HG02943 (cell line): ENCODE results near the gene SELENOW.
"Not testable (repeated sequence)": the region's sequence is repeated elsewhere in the genome, so short reads cannot be mapped to it uniquely, and the experiment has no call there.

Source experiments
- ATAC-seq: cut with Tn5 transposase; IDR thresholded peaks from one replicate; pipeline ENCODE4 v1.9.1; 2021; ENCODE audit warnings: mild to moderate bottlenecking, low read depth, moderate library complexity; ENCODE audit not compliant: unreplicated experiment

Gene SELENOW

DNA sequence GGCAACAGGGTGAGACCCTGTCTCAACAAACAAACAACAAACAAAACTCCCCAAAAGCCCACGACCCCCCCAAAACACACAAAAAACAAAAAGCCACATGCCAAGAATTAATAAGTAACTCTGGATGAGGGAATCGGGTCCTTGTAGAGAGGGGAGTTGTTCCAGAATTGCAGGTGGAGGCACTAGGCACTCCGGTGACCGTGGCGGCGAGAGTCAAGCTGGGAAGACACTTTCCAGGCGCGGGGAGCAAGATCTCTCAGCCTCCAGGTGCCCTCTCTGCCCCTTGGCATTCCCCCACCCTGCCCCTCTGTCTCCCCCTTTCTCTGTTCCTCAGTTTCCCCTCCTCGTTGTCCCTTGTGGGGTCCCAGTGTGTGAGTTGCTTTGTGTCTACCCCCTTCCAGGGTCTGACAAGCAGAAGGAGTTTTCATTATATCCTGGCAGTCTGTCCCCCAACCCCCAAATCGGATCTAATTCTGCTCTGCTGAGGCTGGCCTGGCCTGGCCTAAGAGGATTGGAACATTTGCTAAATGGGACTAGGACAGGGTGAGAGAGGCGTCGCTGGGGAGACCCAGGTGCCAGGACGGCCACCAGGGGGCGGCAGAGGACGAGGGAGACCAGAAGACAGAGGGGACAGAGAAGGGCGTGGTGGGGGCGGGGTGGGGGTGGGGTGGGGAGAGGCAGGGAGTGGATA lies 34.9 kb downstream of the SELENOW start:
- ATAC-seq = no peak

DNA sequence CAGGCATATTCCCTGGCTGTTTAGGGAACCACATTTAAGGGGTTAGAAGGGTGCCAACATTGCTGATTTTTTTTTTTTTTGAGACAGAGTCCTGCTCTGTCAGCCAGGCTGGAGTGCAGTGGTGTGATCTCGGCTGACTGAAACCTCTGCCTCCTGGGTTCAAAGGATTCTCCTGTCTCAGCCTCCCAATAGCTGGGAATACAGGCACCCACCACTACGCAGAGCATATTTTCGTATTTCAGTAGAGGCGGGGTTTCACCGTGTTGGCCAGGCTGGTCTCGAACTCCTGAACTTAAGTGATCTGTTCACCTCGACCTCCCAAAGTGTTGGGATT lies 35.5 kb downstream of the SELENOW start:
- ATAC-seq = no peak

- ATAC-seq = not testable (repeated sequence)
These were observed 37.8 kb downstream of the SELENOW start for GRCh38 chr19:47816270-47816669.

DNA sequence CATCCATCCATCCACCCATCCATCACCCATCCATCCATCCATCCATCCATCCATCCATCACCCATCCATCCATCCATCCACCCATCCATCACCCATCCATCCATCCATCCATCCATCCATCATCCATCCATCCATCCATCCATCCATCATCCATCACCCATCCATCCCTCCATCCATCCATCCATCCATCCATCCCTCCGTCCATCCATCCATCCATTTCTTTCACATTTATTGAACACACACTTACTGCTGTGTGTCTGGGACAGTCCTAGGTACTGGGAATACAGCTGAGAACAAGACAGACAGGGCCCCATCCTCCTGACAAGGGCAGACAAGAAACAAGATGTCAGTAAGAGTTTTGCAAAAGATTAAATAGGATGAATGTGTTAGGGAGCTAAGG lies 39.7 kb downstream of the SELENOW start:
- not testable (repeated sequence) for ATAC-seq

DNA sequence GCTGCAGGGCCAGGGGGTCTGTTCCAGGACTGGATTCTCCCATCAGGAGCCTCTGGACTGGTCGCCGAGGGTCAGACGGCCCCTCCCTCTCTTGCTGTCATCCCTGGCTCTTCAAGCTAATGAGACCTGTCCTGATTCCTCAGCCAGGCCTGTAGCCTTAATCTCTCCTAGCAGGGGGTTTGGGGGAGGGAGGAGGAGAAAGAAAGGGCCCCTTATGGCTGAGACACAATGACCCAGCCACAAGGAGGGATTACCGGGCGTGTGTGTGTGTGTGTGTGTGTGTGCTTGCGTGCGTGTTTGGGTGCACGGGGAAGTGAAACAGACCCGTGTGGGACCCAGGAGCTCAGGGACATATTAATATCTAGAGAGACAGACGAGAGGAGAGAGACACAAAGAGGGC lies 41.4 kb downstream of the SELENOW start:
- no peak for ATAC-seq

DNA sequence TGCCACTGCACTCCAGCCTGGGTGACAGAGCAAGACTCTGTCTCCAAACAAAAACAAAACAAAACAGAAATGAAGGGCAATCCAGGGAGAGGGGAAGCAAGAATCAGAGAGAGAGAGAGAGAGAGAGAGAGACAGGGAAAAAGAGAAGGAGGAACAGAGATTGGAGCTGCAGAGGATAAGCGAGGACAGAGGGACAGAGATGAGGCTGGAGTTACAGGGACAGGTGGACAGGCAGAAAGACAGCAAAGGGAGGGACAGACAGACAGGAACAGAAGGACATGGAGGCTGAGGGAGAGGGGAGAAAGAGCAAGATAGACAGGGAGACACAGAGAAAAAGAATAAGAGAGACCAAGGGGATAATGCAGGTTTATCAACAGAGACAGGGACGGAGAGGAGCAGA lies 41.9 kb downstream of the SELENOW start:
- ATAC-seq = no peak

DNA sequence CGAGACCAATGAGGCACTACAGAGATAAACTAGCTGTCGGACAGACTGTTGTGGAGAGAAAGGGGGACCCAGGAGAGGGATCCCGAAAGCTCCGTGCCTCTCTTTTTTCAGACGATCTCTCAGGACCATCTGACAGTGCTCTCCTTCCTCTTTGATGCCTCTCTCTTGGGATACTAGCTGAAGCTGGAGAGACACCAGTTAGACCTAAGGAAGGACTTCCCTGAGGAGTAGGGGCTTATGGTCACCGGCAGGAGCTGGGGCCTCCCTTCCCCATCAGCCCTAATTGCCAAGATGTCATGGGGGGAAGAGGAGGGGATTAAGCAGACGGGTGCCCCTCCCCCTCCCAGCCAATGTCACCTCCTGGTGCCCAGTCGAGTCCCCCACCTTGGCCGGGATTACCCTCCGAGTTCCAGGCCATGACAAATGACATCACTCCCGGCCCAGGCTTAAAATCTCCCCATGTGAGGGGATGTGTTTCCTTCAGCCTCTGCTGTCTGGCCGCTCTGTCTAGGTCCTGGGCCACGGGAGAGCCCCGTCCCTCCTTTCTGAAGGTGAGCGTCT lies 43.0 kb downstream of the SELENOW start, which contains the start of gene CRX:
TSS of gene CRX (plus strand) at position 478 of the 561 bp plus-strand sequence. CDS start 12,507 bp downstream, outside the sequence.
- ATAC-seq = no peak

GRCh38 chr19:47824396-47824795 lies 45.9 kb downstream of the SELENOW start:
- ATAC-seq = no peak

GRCh38 chr19:47826800-47827199 lies 48.3 kb downstream of the SELENOW start:
- no peak for ATAC-seq

DNA sequence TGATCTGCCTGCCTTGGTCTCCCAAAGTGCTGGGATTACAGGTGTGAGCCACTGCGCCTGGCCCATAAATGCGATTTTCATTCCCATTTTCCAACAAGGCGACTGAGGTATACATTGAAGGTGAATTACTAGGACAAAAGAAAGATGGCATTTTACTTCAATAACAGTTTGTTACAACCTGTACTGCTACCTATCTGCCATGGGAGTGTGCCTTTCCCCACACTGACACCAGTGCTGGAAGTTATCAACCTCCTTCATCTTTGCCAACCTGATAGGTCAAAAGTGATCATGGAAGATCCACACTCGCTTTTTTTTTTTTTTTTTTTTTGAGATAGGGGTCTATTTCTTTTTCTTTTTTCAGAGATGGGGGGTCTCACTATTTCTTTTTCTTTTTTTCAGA lies 54.2 kb downstream of the SELENOW start:
- ATAC-seq = no peak
